Adrenal gland (tissue), 5 donors: ENCODE measurements around the gene SARNP.

Source experiments
- CTCF ChIP-seq, 6 experiments: fragments of 450-650 bp in 4 of 6; fragments of 200-600 bp in 2 of 6; sonication (generic) in 1 of 6; IDR thresholded peaks; 1 replicate in 5 of 6; 2 replicates in 1 of 6; pipeline versions ENCODE4 v1.5.1 to v1.8.0; 2016 to 2021; ENCODE audit warnings: antibody characterized with exemption in 6 of 6, mild to moderate bottlenecking in 2 of 6, moderate library complexity in 1 of 6
- POLR2A ChIP-seq, 2 donors: fragments of 450-650 bp; IDR thresholded peaks; one replicate each; pipeline ENCODE4 v1.6.1; 2017; ENCODE audit warnings: antibody characterized with exemption in 2 of 2, mild to moderate bottlenecking in 2 of 2, moderate library complexity in 1 of 2
- donor health status: DM: no; HTN: no; CAD: no.

- TF ChIP-seq CTCF (IDR thresholded peaks at IDR 0.05) (no peak), POLR2A (IDR thresholded peaks at IDR 0.05) (no peak)
These were observed 25.3 kb upstream of the SARNP start, which contains the start of gene MMP19 for GRCh38 chr12:55842681-55843429.
